CD4-positive, alpha-beta T cell treated with Interleukin-2 at 100 ng/mL for 4 hours (primary cell): ENCODE measurements around the gene DAZAP1.
"Not testable (repeated sequence)": the region's sequence is repeated elsewhere in the genome, so short reads cannot be mapped to it uniquely, and the experiment has no call there.

Experiments
- DNase-seq: peaks from one replicate; pipeline ENCODE4 v3.0.0-alpha.2; 2020; ENCODE audit warnings: low spot score

Gene DAZAP1

GRCh38 chr19:1425902-1426301 is 18.5 kb downstream of the DAZAP1 start:
- DNase-seq = no peak

GRCh38 chr19:1426736-1427135 is 19.4 kb downstream of the DAZAP1 start:
- no peak for DNase-seq

GRCh38 chr19:1427221-1427920 is 20.0 kb downstream of the DAZAP1 start:
- no peak for DNase-seq

- DNase-seq = no peak
Measured at GRCh38 chr19:1428738-1429391, 21.5 kb downstream of the DAZAP1 start.

GRCh38 chr19:1429750-1430149 is 22.4 kb downstream of the DAZAP1 start:
- no peak for DNase-seq

GRCh38 chr19:1430246-1430645 is 22.9 kb downstream of the DAZAP1 start:
- no peak for DNase-seq

GRCh38 chr19:1431759-1432506 is 24.5 kb downstream of the DAZAP1 start:
- no peak for DNase-seq

- no peak for DNase-seq
Measured at GRCh38 chr19:1432507-1432887, 25.1 kb downstream of the DAZAP1 start.

- no peak for DNase-seq
Measured at GRCh38 chr19:1433119-1434039, 26.0 kb downstream of the DAZAP1 start.

- DNase-seq = no peak
Measured at GRCh38 chr19:1434040-1434366, 26.6 kb downstream of the DAZAP1 start.

GRCh38 chr19:1434577-1435060 is 27.2 kb downstream of the DAZAP1 start:
- DNase-seq = no peak

GRCh38 chr19:1435378-1435989 is 28.1 kb downstream of the DAZAP1 start:
- no peak for DNase-seq

GRCh38 chr19:1437609-1438008 is 30.2 kb downstream of the DAZAP1 start:
- DNase-seq = no peak

GRCh38 chr19:1438035-1438932 is 30.9 kb downstream of the DAZAP1 start, which contains the start of gene RPS15:
Gene RPS15, plus strand, starts transcription at chr19:1438396. Its CDS starts 30 bp downstream, at chr19:1438426.
- DNase-seq = peak; percentile 96

GRCh38 chr19:1438933-1439354 is 31.6 kb downstream of the DAZAP1 start:
- DNase-seq = no peak

- DNase-seq = not testable (repeated sequence)
Measured at GRCh38 chr19:1439525-1440417, 32.4 kb downstream of the DAZAP1 start.

GRCh38 chr19:1440418-1440801 is 33.0 kb downstream of the DAZAP1 start:
- no peak for DNase-seq

- no peak for DNase-seq
Measured at GRCh38 chr19:1441022-1441426, 33.6 kb downstream of the DAZAP1 start.
